HG03520 (cell line): ENCODE measurements around the gene ADH1B.
"Not testable (repeated sequence)": the region's sequence is repeated elsewhere in the genome, so short reads cannot be mapped to it uniquely, and the experiment has no call there.

ENCODE experiments used
- ATAC-seq: cut with Tn5 transposase; IDR thresholded peaks from one replicate; pipeline ENCODE4 v1.9.1; 2021; ENCODE audit warnings: mild to moderate bottlenecking, moderate library complexity; ENCODE audit not compliant: unreplicated experiment

The ADH1B gene

DNA sequence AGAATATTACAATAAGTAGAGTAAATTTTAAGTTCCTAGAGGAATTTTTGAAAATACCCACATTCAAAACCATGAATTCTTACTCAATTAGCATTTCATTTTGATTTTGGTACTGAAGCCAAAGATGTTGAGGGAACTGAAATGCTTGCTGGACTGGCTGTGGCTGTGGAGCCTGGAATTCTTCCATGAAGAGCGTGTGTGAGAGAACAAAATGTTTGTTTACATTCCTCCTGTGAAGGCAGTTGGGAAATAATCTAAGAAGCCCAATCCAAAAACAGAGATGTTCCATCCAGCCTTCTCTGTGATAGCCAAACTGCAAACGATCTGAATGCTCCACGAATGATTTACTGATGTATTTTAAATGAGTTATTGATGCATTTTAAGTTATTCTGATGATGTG, 3.8 kb upstream of the ADH1B start:
- ATAC-seq = no peak

DNA sequence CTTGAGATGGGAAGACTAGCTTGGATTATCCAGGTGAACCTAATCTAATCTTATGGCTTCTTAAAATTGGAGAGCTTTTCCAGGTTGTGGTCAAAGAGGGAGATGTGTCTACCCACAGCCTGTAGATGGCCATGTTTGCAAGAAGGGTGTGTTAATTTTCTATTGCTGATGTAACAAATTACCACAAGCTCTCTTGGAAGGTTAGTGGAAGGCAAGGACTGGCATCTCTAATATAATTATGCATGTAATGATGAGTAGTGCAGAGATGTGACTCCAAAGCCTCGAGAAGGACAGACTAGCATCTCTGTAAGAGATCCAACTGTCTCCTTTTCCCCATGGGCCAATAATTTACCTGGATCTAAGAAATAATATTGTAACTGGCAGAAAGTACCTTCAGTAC, 3.2 kb upstream of the ADH1B start:
- no peak for ATAC-seq

- ATAC-seq = no peak
These were observed 2.6 kb upstream of the ADH1B start for GRCh38 chr4:99323756-99324155.

DNA sequence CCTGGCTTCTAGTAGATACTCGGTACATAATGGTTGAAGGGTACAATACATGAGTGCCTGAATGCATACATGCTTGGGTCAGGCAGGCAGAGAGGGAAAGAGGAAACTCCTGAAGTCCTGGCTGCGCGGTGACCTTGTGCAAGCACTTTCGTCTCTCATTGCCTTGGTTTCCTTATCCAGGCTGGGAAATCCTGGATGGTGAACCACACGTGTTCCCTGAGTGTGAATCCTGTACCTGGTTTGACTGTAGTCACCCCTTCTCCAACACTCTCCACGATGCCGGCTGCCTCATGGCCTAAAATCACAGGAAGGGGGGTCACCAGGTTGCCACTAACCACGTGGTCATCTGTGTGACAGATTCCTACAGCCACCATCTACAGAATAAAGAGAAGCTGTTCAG, 3.4 kb downstream of the ADH1B start:
- not testable (repeated sequence) for ATAC-seq

DNA sequence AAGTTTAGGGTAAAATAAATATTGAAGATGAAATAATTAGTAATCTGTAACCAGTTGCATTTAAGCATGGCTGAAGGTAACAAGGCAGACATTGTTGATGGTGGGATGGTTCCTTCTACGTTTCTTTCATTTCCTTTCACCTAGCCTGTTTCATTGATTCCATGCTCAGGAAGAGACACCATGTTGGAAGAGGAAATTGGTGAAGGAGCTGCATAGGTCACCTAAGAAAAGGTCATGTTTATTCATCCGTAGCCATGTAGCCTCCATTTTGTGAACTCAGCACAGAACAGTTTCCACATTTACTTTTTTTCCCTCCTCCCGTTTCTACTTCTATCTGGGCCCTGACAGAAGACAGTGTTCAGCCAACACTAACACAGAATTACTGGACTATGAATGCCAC, 3.8 kb downstream of the ADH1B start:
- ATAC-seq = no peak

DNA sequence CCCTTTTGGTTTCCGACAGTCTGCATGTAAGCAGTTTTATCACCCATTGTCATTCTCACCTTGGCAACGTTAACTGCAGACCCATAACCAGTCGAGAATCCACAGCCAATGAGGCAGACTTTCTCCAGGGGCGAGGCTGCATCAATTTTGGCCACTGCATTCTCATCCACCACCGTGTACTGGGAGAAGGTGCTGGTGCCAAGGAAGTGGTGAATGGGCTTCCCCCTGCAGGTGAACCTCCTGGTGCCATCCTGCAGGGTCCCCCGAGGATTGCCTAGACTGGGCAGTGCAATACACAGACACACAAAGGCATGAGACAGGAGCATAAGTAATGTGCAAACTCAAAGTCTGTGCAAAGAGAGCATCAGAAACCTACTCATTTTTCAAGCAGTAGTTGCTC, 5.4 kb downstream of the ADH1B start:
- no peak for ATAC-seq

- no peak for ATAC-seq
These were observed 7.0 kb downstream of the ADH1B start for GRCh38 chr4:99314211-99314610.

- no peak for ATAC-seq
These were observed 10.8 kb downstream of the ADH1B start for GRCh38 chr4:99310389-99310788.

DNA sequence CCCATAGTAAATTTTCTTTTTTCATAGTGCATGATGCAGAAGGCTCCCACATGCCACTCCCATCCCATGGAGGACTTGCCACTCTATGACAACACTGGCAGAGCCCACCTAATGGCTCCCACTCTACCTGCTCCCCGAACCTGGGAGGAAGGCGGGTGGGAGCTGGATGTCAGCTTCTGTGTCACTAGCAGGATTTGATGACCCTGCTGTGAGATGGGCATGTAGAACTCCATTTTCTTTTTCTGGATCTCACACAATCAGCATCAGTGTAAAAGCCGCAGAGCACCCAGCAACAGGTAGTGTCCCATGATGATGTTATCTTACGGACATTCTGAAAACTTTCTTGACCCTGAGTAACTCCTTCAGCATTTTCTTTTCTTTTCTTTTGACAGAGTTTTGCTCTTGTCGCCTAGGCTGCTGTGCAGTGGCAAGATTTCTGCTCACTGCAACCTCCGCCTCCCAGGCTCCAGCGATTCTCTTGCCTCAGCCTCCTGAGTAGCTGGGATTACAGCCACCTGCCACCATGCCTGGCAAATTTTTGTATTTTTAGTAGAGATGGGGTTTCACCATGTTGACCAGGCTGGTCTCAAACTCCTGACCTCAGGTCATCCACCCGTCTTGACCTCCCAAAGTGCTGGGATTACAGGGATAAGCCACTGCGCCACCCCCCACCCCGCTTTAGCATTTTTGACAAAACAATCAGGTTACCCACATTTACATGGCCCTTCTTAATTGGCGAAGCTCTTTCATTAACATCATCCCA, 15.4 kb downstream of the ADH1B start:
- ATAC-seq = no peak

GRCh38 chr4:99301376-99302164, 19.6 kb downstream of the ADH1B start:
- no peak for ATAC-seq

- ATAC-seq = no peak
These were observed 20.3 kb downstream of the ADH1B start for GRCh38 chr4:99300934-99301333.

DNA sequence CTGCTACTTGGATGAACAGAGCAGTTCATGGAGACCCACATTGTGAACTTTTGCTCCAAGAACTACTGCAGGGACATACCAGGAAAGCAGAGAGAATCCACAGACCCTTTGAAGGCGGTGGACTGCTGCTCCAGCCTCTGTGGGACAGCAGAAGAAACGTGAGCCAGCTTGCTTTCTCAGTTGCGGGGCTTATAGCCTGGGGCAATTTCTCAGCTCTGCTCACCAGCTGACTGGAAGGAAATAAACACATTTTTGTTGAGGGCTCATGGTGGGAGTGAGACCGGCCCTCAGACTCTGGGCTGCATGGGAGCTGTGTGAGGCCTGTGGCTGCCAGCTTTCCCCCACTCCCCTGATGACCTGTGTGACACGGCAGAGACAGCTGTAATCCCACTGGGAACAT, 27.8 kb downstream of the ADH1B start:
- no peak for ATAC-seq

DNA sequence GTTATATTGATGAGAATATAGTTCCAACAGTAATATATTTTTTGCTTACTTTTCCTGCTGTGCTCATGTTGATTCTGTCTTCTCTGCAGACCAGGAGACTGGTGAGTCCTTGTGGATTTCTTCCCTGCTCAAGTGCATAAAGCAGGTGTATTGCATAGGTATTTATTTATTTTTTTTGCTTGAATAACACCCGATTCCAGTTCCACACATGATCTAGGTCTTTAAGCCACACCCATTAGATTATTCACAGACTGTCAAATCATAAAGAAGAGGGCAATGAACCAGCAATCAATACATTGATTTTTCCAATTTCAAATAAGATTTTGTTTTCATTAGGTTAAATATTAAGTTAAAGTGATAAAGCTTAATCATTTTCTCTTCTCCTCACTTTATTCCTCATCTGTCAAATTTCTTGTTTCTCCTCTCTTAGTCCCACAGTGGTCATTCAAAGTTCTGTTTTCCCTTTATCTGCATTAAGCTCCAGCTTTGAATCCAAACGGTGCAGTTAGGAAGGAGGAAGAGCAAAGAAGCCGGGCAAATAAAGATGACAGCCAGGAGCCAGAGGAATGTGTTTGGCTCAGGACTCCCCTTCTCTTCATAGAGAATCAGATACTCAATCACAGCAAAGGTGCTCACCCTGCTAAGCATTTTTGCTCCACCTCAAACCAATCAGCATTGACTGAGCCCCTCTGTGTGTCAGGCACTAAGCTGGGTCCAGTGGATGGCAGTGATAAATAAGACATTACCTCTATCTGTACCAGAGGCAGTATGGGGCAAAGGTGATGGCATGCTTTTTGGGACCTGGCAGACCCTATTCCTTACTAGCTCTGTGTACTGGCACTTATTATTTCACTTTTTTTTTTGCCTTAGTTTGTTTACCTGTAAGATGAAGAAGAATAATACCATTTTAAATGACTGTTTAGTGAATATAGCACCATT, 30.1 kb downstream of the ADH1B start, which contains the start of gene ADH1A:
Gene ADH1A (minus strand): TSS at position 138 of the 939 bp plus-strand sequence. CDS start 71 bp downstream, at position 67.
- no peak for ATAC-seq

DNA sequence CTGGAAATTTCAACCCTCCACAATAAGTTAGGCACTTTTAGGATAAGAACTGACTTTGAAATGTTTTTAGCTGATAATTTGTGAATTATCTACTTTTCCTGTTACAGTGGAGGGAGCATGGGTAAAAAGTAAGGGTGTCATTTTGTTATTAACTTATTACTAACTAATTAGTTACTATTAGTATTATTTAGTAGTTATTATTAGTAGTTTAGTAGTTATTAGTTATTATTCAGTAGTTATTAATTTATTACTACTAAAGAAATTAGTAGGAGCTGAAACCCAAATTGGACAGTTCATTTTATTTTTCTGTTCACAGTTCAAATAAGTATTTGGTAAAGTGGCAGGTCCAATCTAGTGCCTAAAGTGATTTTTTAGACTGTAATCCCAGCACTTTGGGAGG, 35.8 kb downstream of the ADH1B start:
- no peak for ATAC-seq

- no peak for ATAC-seq
These were observed 38.5 kb downstream of the ADH1B start for GRCh38 chr4:99282731-99283130.

DNA sequence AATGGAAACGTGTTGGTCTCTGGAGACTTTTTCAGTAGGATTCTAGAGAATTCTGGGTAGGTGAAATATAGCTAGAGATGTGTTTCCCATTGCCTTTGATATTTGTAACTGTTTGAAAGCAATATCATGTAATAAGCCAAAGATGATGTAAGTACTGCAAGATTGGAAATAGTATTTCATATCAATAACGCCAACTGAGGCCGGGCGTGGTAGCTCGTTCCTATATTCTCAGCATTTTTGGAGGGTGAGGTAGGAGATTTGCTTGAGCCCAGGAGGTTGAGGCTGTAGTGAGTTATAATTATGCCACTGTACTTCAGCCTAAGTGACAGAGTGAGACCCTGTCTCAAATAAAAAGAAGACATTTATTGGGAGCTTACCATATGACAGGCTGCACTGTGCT, 39.9 kb downstream of the ADH1B start:
- no peak for ATAC-seq

DNA sequence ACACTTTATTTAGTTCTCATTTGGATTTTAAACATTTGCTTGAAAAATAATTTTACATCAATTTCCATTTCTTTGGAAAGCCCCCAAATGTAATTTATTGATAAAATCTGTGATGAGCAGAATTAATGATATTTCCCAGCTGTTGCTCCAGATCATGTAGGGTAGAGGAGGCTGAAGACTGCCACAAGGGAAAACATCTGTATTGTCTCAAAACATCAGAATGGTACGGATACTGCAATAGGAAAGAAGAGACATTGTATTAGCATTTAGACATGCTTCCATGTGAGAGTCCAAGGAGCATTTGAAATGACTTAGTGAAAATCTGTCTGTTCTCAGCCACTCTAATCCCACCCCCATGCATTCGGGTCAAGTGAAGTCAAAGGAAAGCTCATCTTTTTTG, 44.8 kb downstream of the ADH1B start:
- ATAC-seq = no peak

DNA sequence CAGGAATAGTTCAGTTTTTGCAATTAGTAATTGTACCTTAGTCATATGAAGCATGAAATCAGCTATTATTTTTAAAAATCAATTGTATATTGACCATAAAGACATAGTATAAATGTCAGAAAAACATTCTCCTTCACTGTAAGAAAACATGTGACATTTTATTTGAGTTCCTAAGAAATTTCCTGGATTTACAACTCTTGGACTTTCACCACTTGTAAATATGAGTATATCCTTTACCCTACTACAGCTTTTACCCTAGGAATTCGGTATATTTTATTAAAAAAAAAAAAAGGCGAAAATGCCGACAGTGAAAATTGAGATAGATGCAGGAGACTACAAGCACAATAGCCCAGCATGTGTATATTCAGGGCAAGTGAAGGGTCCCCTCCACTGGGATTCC, 45.3 kb downstream of the ADH1B start:
- no peak for ATAC-seq

- no peak for ATAC-seq
These were observed 46.2 kb downstream of the ADH1B start for GRCh38 chr4:99275050-99275449.

- no peak for ATAC-seq
These were observed 47.5 kb downstream of the ADH1B start for GRCh38 chr4:99273704-99274103.

DNA sequence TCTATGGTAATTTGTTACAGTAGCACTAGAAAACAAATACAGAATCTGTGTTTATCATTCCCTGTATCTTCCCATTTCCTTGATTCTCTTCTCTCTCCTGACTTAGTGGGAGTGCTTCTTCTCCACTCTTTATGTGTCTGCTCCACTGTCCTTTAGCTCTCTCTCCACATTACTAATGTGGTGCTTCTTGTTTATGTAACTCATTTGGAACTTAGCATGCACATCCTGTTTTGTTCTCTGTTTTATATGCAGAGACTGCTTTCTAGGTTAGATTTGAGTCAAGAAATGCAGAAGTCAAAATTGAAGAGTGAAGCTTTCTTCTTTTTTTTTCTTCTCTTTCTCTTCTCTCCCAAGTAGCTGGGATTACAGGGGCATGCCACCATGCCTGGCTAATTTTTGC, 56.3 kb downstream of the ADH1B start:
- no peak for ATAC-seq
